GM12878 (cell line): Measurements from ENCODE around the gene BBS9. TPM values are rescaled to one million over a fixed set of nuclear protein-coding genes. Genes with fewer than 3 reads are reported as not detected.

Experiments used
- ATAC-seq: fragments of 200-7000 bp; cut with Tn5 transposase; 3 replicates; pipeline ENCODE4 v1.9.1; 2020; ENCODE audit warnings: mild to moderate bottlenecking, moderate library complexity
- BruUV-seq: library from RNA; stranded (reverse); fragments of 400-500 nt; replicated peaks from 2 replicates; lab custom pipeline; 2021; lab: Mats Ljungman, UMichigan
- CTCF ChIA-PET: fragments of 300-600 bp; sonication (Branson Sonifier 250); formaldehyde crosslinking; extraction: SDS; loops from one replicate; lab custom pipeline; 2021; ENCODE audit warnings: inconsistent platforms; lab: Yijun Ruan, JAX
- POLR2A ChIA-PET: fragments of 350-600 bp; formaldehyde crosslinking; extraction: SDS; loops from one replicate; lab custom pipeline; 2021; ENCODE audit warnings: inconsistent platforms; lab: Charles Lee
- RAD21 ChIA-PET: fragments of 300-600 bp; sonication (Branson Sonifier 250); formaldehyde crosslinking; loops from one replicate; lab custom pipeline; 2023; ENCODE audit warnings: antibody characterized with exemption; ENCODE audit not compliant: unreplicated experiment; lab: Charles Lee
- SMC1A ChIA-PET: fragments of 300-600 bp; sonication (Branson Sonifier 250); formaldehyde crosslinking; loops from one replicate; lab custom pipeline; 2023; ENCODE audit not compliant: unreplicated experiment, uncharacterized antibody; lab: Charles Lee
- DNase-seq: peaks from one replicate; pipeline ENCODE4 v3.0.0-alpha.2; 2011; ENCODE audit warnings: low read depth, low spot score
- FAIRE-seq: peaks from 3 replicates; lab custom pipeline; 2011; peaks lifted over from hg19 to GRCh38; lab: Jason Lieb, UNC
- H2AFZ ChIP-seq: 2 replicates; pipeline ENCODE4 v1.6.0; 2011; ENCODE audit warnings: low read depth, low read length, control low read depth; ENCODE audit not compliant: control insufficient read depth
- H3K27ac ChIP-seq: 2 replicates; pipeline ENCODE4 v1.5.1; 2011; ENCODE audit warnings: control low read depth; ENCODE audit not compliant: control insufficient read depth, insufficient read depth
- H3K27me3 ChIP-seq, 2 experiments: replicated peaks in 1 of 2; 2 replicates each; pipeline versions ENCODE4 v1.6.0 to v1.6.1; 2011; ENCODE audit warnings: low read length in 1 of 2; ENCODE audit not compliant: control insufficient read depth in 2 of 2, insufficient read depth in 2 of 2
- H3K36me3 ChIP-seq, 2 experiments: 2 replicates each; pipeline ENCODE4 v1.5.1; 2011; ENCODE audit warnings: low read length in 1 of 2; ENCODE audit not compliant: control insufficient read depth in 2 of 2, insufficient read depth in 2 of 2
- H3K4me1 ChIP-seq: 2 replicates; pipeline ENCODE4 v1.6.1; 2011; ENCODE audit warnings: mild to moderate bottlenecking, low read length, moderate library complexity, mixed read lengths; ENCODE audit not compliant: control insufficient read depth, insufficient read depth
- H3K4me2 ChIP-seq: 2 replicates; pipeline ENCODE4 v1.6.0; 2011; ENCODE audit warnings: control low read depth; ENCODE audit not compliant: control insufficient read depth, insufficient read depth
- H3K4me3 ChIP-seq: fragments of 200-600 bp; sonication (generic); 2 replicates; pipeline ENCODE4 v1.5.1; 2016
- H3K79me2 ChIP-seq: 2 replicates; pipeline ENCODE4 v1.6.0; 2011; ENCODE audit warnings: low read length; ENCODE audit not compliant: control insufficient read depth, insufficient read depth
- H3K9ac ChIP-seq: 2 replicates; pipeline ENCODE4 v1.8.0; 2011; ENCODE audit warnings: low read length, control low read depth, mixed read lengths; ENCODE audit not compliant: control insufficient read depth, insufficient read depth
- H3K9me3 ChIP-seq: replicated peaks from 3 replicates; pipeline ENCODE4 v1.5.1; 2011; ENCODE audit warnings: mild to moderate bottlenecking, low read length; ENCODE audit not compliant: control insufficient read depth, insufficient read depth
- H4K20me1 ChIP-seq: 2 replicates; pipeline ENCODE4 v1.6.0; 2011; ENCODE audit not compliant: control insufficient read depth, insufficient read depth
- CHD4 ChIP-seq: fragments of 200-600 bp; sonication (generic); IDR thresholded peaks from 2 replicates; pipeline ENCODE4 v1.6.1; 2016; ENCODE audit warnings: mild to moderate bottlenecking
- ETV6 ChIP-seq, 2 experiments: fragments of 450-650 bp in 1 of 2; IDR thresholded peaks in 1 of 2; conservative IDR thresholded peaks in 1 of 2; 2 replicates each; pipeline ENCODE4 v1.6.1; 2014; ENCODE audit warnings: antibody characterized with exemption in 1 of 2, borderline replicate concordance in 1 of 2, low read depth in 1 of 2, mild to moderate bottlenecking in 1 of 2, moderate library complexity in 1 of 2
- ZNF274 ChIP-seq: IDR thresholded peaks from one replicate; pipeline ENCODE4 v1.8.0; 2011; ENCODE audit not compliant: insufficient read length, insufficient read depth
- WGBS: methylation state at CpG from one replicate; pipeline ENCODE4 v1.1.6; 2016; ENCODE audit warnings: low lambda C conversion rate; ENCODE audit not compliant: insufficient replicate concordance, insufficient coverage; ENCODE audit errors: missing lambda C conversion rate; 5-methylcytosine and 5-hydroxymethylcytosine counted together
- in situ Hi-C: fragments of 300-500 bp; cut with MboI; formaldehyde crosslinking; loops from 9 replicates; pipeline ENCODE4 v1.14.3; 2018; ENCODE audit warnings: mixed read lengths
- intact Hi-C: fragments of 100-400 bp; cut with micrococcal nuclease; formaldehyde crosslinking; loops from one replicate; pipeline ENCODE4 v1.14.2; 2022; ENCODE audit not compliant: unreplicated experiment
- polyA plus RNA-seq, 11 experiments: library from polyadenylated mRNA; depleted of rRNA in 4 of 11; unstranded in 6 of 11; stranded (reverse) in 5 of 11; fragments of >200 nt; fragmentation: Nextera tagmentation in 4 of 11; fragmentation: Illumina TruSeq in 1 of 11; extraction: Ambion mirVana in 4 of 11; extraction: Trizol in 1 of 11; gene quantifications; 1 replicate in 1 of 11; 2 replicates in 10 of 11; pipeline versions ENCODE4 v1.2.1 to v1.2.3, GENCODE V29; 2011 to 2016; ENCODE audit warnings: inconsistent platforms in 2 of 11, missing spikeins in 2 of 11, low read depth in 1 of 11
- total RNA-seq, 4 experiments: library from RNA; depleted of rRNA in 3 of 4; stranded (reverse); fragments of >200 nt in 3 of 4; fragmentation: Illumina TruSeq in 1 of 4; extraction: Trizol in 1 of 4; gene quantifications; 2 replicates each; pipeline versions ENCODE4 v1.2.1 to v1.2.3, GENCODE V29; 2013 to 2021

The BBS9 gene
- total and polyA plus RNA-seq, 10 of the 15 experiments (the other 5 are each of a cell fraction or from before 2014, with no cell fraction given), result 1.2 to 5.6 (median 2.3) TPM

- no TSS peak for BruUV-seq
- Histone ChIP-seq H2AFZ (no peak overlapping the region), H3K36me3 (no peaks in the 10 kb centered on the region), H3K27me3 (no peaks in the 10 kb centered on the region), H3K27ac (no peak overlapping the region), H3K9ac (no peak overlapping the region), H3K4me1 (no peaks in the 10 kb centered on the region), H4K20me1 (no peaks in the 10 kb centered on the region), H3K9me3 (no peaks in the 10 kb centered on the region), H3K79me2 (no peaks in the 10 kb centered on the region), H3K4me3 (no peak overlapping the region), H3K4me2 (no peak overlapping the region)
- intact Hi-C loops (no loop called here), in situ Hi-C loops (no loop called here)
- FAIRE-seq (no peak), ATAC-seq (no peak), DNase-seq (no peak)
- ChIA-PET RAD21 (no interaction called here), SMC1A (interaction anchor here (1.0 to 2.0 kb wide), 2 partner anchors 10 to 23 kb away, joined by 3 to 5 read pairs; no protein-coding TSS in a partner anchor), CTCF (interaction anchor here (1.2 kb wide), 1 partner anchor 17 kb away, joined by 3 read pairs; no protein-coding TSS in a partner anchor), POLR2A (interaction anchor here (0.5 kb wide), 1 partner anchor 610 kb away, joined by 6 read pairs; no protein-coding TSS in a partner anchor)
- TF ChIP-seq ZNF274 (no peak), ETV6 (conservative IDR thresholded peaks at IDR 0.05 in 1 of 2, IDR thresholded peaks at IDR 0.05 in 1 of 2; ENCODE audit: borderline replicate concordance in 1 of 2, low read depth in 1 of 2) (no peak)
- 43% methylated on average over 1 of the region's 1 CpG for WGBS
Observed at GRCh38 chr7:33554046-33554445, 424.7 kb downstream of the BBS9 start.

GRCh38 chr7:33554576-33554975 lies 425.2 kb downstream of the BBS9 start:
- Histone ChIP-seq H2AFZ (no peak overlapping the region), H3K4me3 (no peak overlapping the region), H4K20me1 (no peaks in the 10 kb centered on the region), H3K36me3 (no peaks in the 10 kb centered on the region), H3K79me2 (no peaks in the 10 kb centered on the region), H3K4me2 (no peak overlapping the region), H3K4me1 (no peaks in the 10 kb centered on the region), H3K27ac (no peak overlapping the region), H3K9me3 (no peaks in the 10 kb centered on the region), H3K9ac (no peak overlapping the region), H3K27me3 (no peaks in the 10 kb centered on the region)
- ChIA-PET POLR2A (no interaction called here), RAD21 (no interaction called here), CTCF (interaction anchor here (1.2 kb wide), 1 partner anchor 17 kb away, joined by 3 read pairs; no protein-coding TSS in a partner anchor), SMC1A (interaction anchor here (1.0 kb wide), 1 partner anchor 23 kb away, joined by 3 read pairs; no protein-coding TSS in a partner anchor)
- intact Hi-C loops, result no loop called here
- TF ChIP-seq CHD4 (no peak), ZNF274 (no peak)
- no peak for ATAC-seq
- DNase-seq, result no peak
- in situ Hi-C loops, result no loop called here
- 44% methylated on average over 4 of the region's 4 CpGs for whole genome bisulfite sequencing
- no peak for FAIRE-seq
- BruUV-seq, result no TSS peak
